HepG2 (cell line): ENCODE measurements around the gene ENPP1. TPM values are rescaled to one million over a fixed set of nuclear protein-coding genes. Genes with fewer than 3 reads are reported as not detected.

ENCODE experiments used
- ATAC-seq: fragments of 200-7000 bp; cut with Tn5 transposase; 3 replicates; pipeline ENCODE4 v1.9.1; 2020; ENCODE audit warnings: mild to moderate bottlenecking, moderate library complexity
- BruUV-seq: library from RNA; stranded (reverse); fragments of 400-500 nt; replicated peaks from 2 replicates; lab custom pipeline; 2021; lab: Mats Ljungman, UMichigan
- CTCF ChIA-PET: fragments of 300-600 bp; formaldehyde crosslinking; extraction: SDS; loops from one replicate; lab custom pipeline; 2021; ENCODE audit warnings: low total read pairs, inconsistent platforms, low intra/inter-chr PET ratio; lab: Yijun Ruan, JAX
- POLR2A ChIA-PET: fragments of 350-600 bp; sonication (Branson Sonifier 250); formaldehyde crosslinking; loops from one replicate; lab custom pipeline; 2020; ENCODE audit warnings: antibody characterized with exemption, inconsistent platforms; lab: Yijun Ruan, JAX
- DNase-seq: peaks from one replicate; pipeline ENCODE4 v3.0.0-alpha.2; 2015; ENCODE audit warnings: low spot score
- FAIRE-seq: peaks from 3 replicates; lab custom pipeline; 2011; peaks lifted over from hg19 to GRCh38; lab: Jason Lieb, UNC
- H2AFZ ChIP-seq: one replicate; pipeline ENCODE4 v1.6.1; 2011; ENCODE audit warnings: low read length, inconsistent platforms
- H3K27ac ChIP-seq: fragments of 300-600 bp; 3 replicates; pipeline ENCODE4 v1.8.0; 2011; ENCODE audit warnings: mixed run types, mild to moderate bottlenecking, mixed read lengths, low read length, inconsistent platforms; ENCODE audit not compliant: insufficient read depth; ENCODE audit errors: extremely low read length
- H3K27me3 ChIP-seq, 2 experiments: fragments of 200-600 bp in 1 of 2; 2 replicates in 1 of 2; 3 replicates in 1 of 2; pipeline versions ENCODE4 v1.6.0 to v1.8.0; 2011; ENCODE audit warnings: low read length in 2 of 2, mild to moderate bottlenecking in 2 of 2, moderate library complexity in 2 of 2, inconsistent platforms in 1 of 2; ENCODE audit not compliant: insufficient read depth in 2 of 2, control insufficient read depth in 1 of 2
- H3K36me3 ChIP-seq, 2 experiments: fragments of 200-600 bp in 1 of 2; replicated peaks in 1 of 2; 2 replicates in 1 of 2; 3 replicates in 1 of 2; pipeline versions ENCODE4 v1.5.1 to v1.8.0; 2011; ENCODE audit warnings: low read length in 2 of 2, inconsistent platforms in 1 of 2; ENCODE audit not compliant: insufficient read depth in 2 of 2, control insufficient read depth in 1 of 2
- H3K4me1 ChIP-seq: 2 replicates; pipeline ENCODE4 v1.5.1; 2012; ENCODE audit warnings: low read length, inconsistent platforms; ENCODE audit not compliant: insufficient read depth
- H3K4me2 ChIP-seq: 2 replicates; pipeline ENCODE4 v1.6.0; 2011; ENCODE audit warnings: low read depth, low read length, inconsistent platforms
- H3K4me3 ChIP-seq, 3 experiments: fragments of 200-600 bp in 1 of 3; sonication (generic), shearing (Covaris generic) in 1 of 3; replicated peaks in 1 of 3; 2 replicates each; pipeline ENCODE4 v1.5.1; 2011 to 2016; ENCODE audit warnings: low read length in 3 of 3, inconsistent platforms in 2 of 3, low read depth in 2 of 3, mild to moderate bottlenecking in 2 of 3, control low read depth in 1 of 3, mixed read lengths in 1 of 3; ENCODE audit not compliant: insufficient read depth in 1 of 3
- H3K79me2 ChIP-seq: one replicate; pipeline ENCODE4 v1.6.1; 2011; ENCODE audit warnings: low read length, inconsistent platforms; ENCODE audit not compliant: insufficient read depth
- H3K9ac ChIP-seq: 2 replicates; pipeline ENCODE4 v1.6.0; 2011; ENCODE audit warnings: mild to moderate bottlenecking, low read depth, low read length, inconsistent platforms; ENCODE audit not compliant: insufficient read depth
- H3K9me3 ChIP-seq: 2 replicates; pipeline ENCODE4 v1.5.1; 2012; ENCODE audit warnings: mild to moderate bottlenecking, low read length
- H4K20me1 ChIP-seq: 2 replicates; pipeline ENCODE4 v1.6.0; 2011; ENCODE audit warnings: inconsistent platforms, mild to moderate bottlenecking, low read length, moderate library complexity; ENCODE audit not compliant: insufficient read depth
- CREB1 ChIP-seq, 2 experiments: fragments of 450-650 bp in 1 of 2; IDR thresholded peaks; 2 replicates each; pipeline ENCODE4 v1.6.1; 2016 to 2017; ENCODE audit warnings: control low read depth in 1 of 2, mild to moderate bottlenecking in 1 of 2, missing compliant biosample characterization in 1 of 2, missing genetic modification characterization in 1 of 2
- DR1 ChIP-seq: sonication (generic); formaldehyde crosslinking; IDR thresholded peaks from 2 replicates; pipeline ENCODE4 v1.8.0; 2021; ENCODE audit warnings: mild to moderate bottlenecking, missing genetic modification reagents, inconsistent platforms
- FOSL1 ChIP-seq: sonication (generic); formaldehyde crosslinking; IDR thresholded peaks from 2 replicates; pipeline ENCODE4 v1.9.0; 2021; ENCODE audit warnings: missing genetic modification reagents, borderline replicate concordance
- GABPB1 ChIP-seq: IDR thresholded peaks from 2 replicates; pipeline ENCODE4 v1.6.1; 2016; ENCODE audit warnings: mild to moderate bottlenecking, missing genetic modification reagents, moderate library complexity, missing compliant biosample characterization
- GATA4 ChIP-seq: sonication (generic); IDR thresholded peaks from 2 replicates; pipeline ENCODE4 v1.6.1; 2016; ENCODE audit warnings: antibody characterized with exemption, low read depth, borderline replicate concordance
- HMG20A ChIP-seq: IDR thresholded peaks from 2 replicates; pipeline ENCODE4 v1.6.1; 2016; ENCODE audit warnings: borderline replicate concordance
- MIER2 ChIP-seq: IDR thresholded peaks from 2 replicates; pipeline ENCODE4 v1.6.1; 2016; ENCODE audit warnings: missing biosample characterization, missing genetic modification reagents
- NPAS2 ChIP-seq: sonication (generic); formaldehyde crosslinking; IDR thresholded peaks from 2 replicates; pipeline ENCODE4 v1.8.0; 2022; ENCODE audit warnings: mild to moderate bottlenecking, missing genetic modification reagents, borderline replicate concordance
- PRMT3 ChIP-seq: sonication (generic); formaldehyde crosslinking; IDR thresholded peaks from 2 replicates; pipeline ENCODE4 v1.8.1; 2022; ENCODE audit warnings: low read depth, mild to moderate bottlenecking, moderate library complexity, missing genetic modification reagents, borderline replicate concordance
- SALL1 ChIP-seq: sonication (generic); formaldehyde crosslinking; IDR thresholded peaks from 2 replicates; pipeline ENCODE4 v1.8.0; 2022; ENCODE audit warnings: mild to moderate bottlenecking, missing genetic modification reagents
- SATB2 ChIP-seq: sonication (generic); formaldehyde crosslinking; IDR thresholded peaks from 2 replicates; pipeline ENCODE4 v1.5.0; 2020; ENCODE audit warnings: missing genetic modification reagents
- SP2 ChIP-seq: sonication (generic); formaldehyde crosslinking; IDR thresholded peaks from 2 replicates; pipeline ENCODE4 v1.5.1; 2020; ENCODE audit warnings: mild to moderate bottlenecking, missing genetic modification reagents
- ZNF7 ChIP-seq: IDR thresholded peaks from 2 replicates; pipeline ENCODE4 v1.6.1; 2016; ENCODE audit warnings: missing biosample characterization, missing genetic modification reagents
- WGBS: methylation state at CpG from one replicate; pipeline ENCODE4 v1.1.6; 2017; ENCODE audit warnings: low lambda C conversion rate; 5-methylcytosine and 5-hydroxymethylcytosine counted together
- in situ Hi-C: cut with HindIII; loops from 2 replicates; pipeline ENCODE4 v1.10.0; 2017; ENCODE audit warnings: low pct_unique_long_range_greater_than_20kb; ENCODE audit not compliant: extremely low pct_ligation_motif_present
- intact Hi-C: fragments of 100-400 bp; cut with micrococcal nuclease; formaldehyde crosslinking; loops from one replicate; pipeline ENCODE4 v1.10.0; 2022; ENCODE audit not compliant: unreplicated experiment
- polyA plus RNA-seq, 8 experiments: library from polyadenylated mRNA; depleted of rRNA in 3 of 8; stranded (reverse) in 7 of 8; unstranded in 1 of 8; fragments of >200 nt; fragmentation: Illumina TruSeq in 4 of 8; extraction: Trizol in 4 of 8; gene quantifications; 2 replicates each; pipeline versions ENCODE4 v1.2.1 to v1.2.3, GENCODE V29; 2011 to 2016; ENCODE audit warnings: low read depth in 4 of 8, missing spikeins in 1 of 8, mixed read lengths in 1 of 8; ENCODE audit not compliant: insufficient read depth in 1 of 8
- total RNA-seq, 5 experiments: library from RNA; depleted of rRNA; stranded (reverse); fragments of >200 nt; fragmentation: Illumina TruSeq; extraction: Trizol; gene quantifications; 2 replicates each; pipeline ENCODE4 v1.2.3, GENCODE V29; 2016; ENCODE audit warnings: low read depth in 1 of 5
- TF ChIP-seq, protein P1 (sequence below): IDR thresholded peaks from 2 replicates; pipeline ENCODE4 v1.6.1; 2018; ENCODE audit warnings: missing genetic modification reagents, mild to moderate bottlenecking, missing compliant biosample characterization
- TF ChIP-seq, protein P2 (sequence below): sonication (generic); formaldehyde crosslinking; IDR thresholded peaks from 2 replicates; pipeline ENCODE4 v1.5.1; 2020; ENCODE audit warnings: mild to moderate bottlenecking, missing genetic modification reagents
- TF ChIP-seq, protein P3 (sequence below): IDR thresholded peaks from 2 replicates; pipeline ENCODE4 v1.6.1; 2016; ENCODE audit warnings: missing biosample characterization, missing genetic modification reagents, low read depth
- TF ChIP-seq, protein P4 (sequence below): fragments of 450-650 bp; IDR thresholded peaks from 2 replicates; pipeline ENCODE4 v1.6.1; 2016

ENPP1 gene
- total and polyA plus RNA-seq, 2 of the 13 experiments (the other 11 are each of a cell fraction or from before 2014, with no cell fraction given), result 56.5 to 160 TPM

GRCh38 chr6:131825946-131826345, 18.1 kb downstream of the ENPP1 start:
- BruUV-seq, result no TSS peak
- no peak overlapping the region for H3K4me3 ChIP-seq
- no peaks in the 10 kb centered on the region for H3K9me3 ChIP-seq
- in situ Hi-C loops (no loop called here), intact Hi-C loops (loop anchor here (1.0 kb wide), 1 partner anchor 10 kb away; no protein-coding TSS in a partner anchor)
- peaks cover 59% of the 10 kb centered on the region for H3K79me2 ChIP-seq
- CTCF ChIA-PET, result no interaction called here
- FAIRE-seq (peak; percentile 55), ATAC-seq (peak; percentile 81), DNase-seq (peak; percentile 88)
- no peak overlapping the region for H3K9ac ChIP-seq
- peaks cover 69% of the 10 kb centered on the region for H3K4me1 ChIP-seq
- H3K4me2 ChIP-seq, result peak overlapping the region; percentile 45
- H4K20me1 ChIP-seq, result no peaks in the 10 kb centered on the region
- H2AFZ ChIP-seq, result no peak overlapping the region
- peak overlapping the region; percentile 46 for H3K27ac ChIP-seq
- no peaks in the 10 kb centered on the region for H3K27me3 ChIP-seq
- POLR2A ChIA-PET, result interaction anchor here (0.9 to 3.7 kb wide), 6 partner anchors 10 to 69 kb away, joined by 4 to 25 read pairs (median 6); partner anchors contain the start of gene ENPP1
- peaks cover 18 to 21% of the 10 kb centered on the region in 2 experiments for H3K36me3 ChIP-seq
- WGBS, result 4% methylated on average over 1 of the region's 1 CpG
- TF ChIP-seq SATB2 (CRISPR knock-in tag) (0 out of 2 replicates have a peak, but pooled peaks have one; percentile 86), PRMT3 (CRISPR knock-in tag) (no peak), SP2 (CRISPR knock-in tag) (no peak), GABPB1 (CRISPR knock-in tag) (peak; percentile 67; the same call in 1 of the 2 replicates), MIER2 (CRISPR knock-in tag) (peak; percentile 69; the same call in 1 of the 2 replicates), SALL1 (CRISPR knock-in tag) (peak; percentile 67; the same call in 1 of the 2 replicates), FOSL1 (CRISPR knock-in tag) (0 out of 2 replicates have a peak, but pooled peaks have one; percentile 20), GATA4 (peak; percentile 23; the same call in 1 of the 2 replicates), HMG20A (CRISPR knock-in tag) (peak; percentile 91; the same call in 1 of the 2 replicates), DR1 (CRISPR knock-in tag) (no peak), CREB1 (IDR thresholded peaks at IDR 0.05) (no peak), CREB1 (CRISPR knock-in tag; IDR thresholded peaks at IDR 0.05) (peak; percentile 66; the same call in 1 of the 2 replicates), NPAS2 (CRISPR knock-in tag) (no peak), ZNF7 (no peak)
- TF ChIP-seq, protein P1, sequence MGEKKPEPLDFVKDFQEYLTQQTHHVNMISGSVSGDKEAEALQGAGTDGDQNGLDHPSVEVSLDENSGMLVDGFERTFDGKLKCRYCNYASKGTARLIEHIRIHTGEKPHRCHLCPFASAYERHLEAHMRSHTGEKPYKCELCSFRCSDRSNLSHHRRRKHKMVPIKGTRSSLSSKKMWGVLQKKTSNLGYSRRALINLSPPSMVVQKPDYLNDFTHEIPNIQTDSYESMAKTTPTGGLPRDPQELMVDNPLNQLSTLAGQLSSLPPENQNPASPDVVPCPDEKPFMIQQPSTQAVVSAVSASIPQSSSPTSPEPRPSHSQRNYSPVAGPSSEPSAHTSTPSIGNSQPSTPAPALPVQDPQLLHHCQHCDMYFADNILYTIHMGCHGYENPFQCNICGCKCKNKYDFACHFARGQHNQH, result peak; percentile 46; the same call in 1 of the 2 replicates
- TF ChIP-seq, protein P2, sequence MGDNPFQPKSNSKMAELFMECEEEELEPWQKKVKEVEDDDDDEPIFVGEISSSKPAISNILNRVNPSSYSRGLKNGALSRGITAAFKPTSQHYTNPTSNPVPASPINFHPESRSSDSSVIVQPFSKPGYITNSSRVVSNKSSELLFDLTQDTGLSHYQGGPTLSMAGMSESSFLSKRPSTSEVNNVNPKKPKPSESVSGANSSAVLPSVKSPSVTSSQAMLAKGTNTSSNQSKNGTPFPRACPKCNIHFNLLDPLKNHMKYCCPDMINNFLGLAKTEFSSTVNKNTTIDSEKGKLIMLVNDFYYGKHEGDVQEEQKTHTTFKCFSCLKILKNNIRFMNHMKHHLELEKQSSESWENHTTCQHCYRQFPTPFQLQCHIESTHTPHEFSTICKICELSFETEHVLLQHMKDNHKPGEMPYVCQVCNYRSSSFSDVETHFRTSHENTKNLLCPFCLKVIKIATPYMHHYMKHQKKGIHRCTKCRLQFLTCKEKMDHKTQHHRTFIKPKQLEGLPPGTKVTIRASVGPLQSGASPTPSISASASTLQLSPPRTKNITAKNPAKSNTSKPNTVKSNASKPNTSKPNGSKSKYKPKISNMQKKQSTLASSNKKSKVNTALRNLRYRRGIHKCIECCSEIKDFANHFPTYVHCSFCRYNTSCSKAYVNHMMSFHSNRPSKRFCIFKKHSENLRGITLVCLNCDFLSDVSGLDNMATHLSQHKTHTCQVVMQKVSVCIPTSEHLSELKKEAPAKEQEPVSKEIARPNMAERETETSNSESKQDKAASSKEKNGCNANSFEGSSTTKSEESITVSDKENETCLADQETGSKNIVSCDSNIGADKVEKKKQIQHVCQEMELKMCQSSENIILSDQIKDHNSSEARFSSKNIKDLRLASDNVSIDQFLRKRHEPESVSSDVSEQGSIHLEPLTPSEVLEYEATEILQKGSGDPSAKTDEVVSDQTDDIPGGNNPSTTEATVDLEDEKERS (CRISPR knock-in tag), result 0 out of 2 replicates have a peak, but pooled peaks have one; percentile 18
- TF ChIP-seq, protein P3, sequence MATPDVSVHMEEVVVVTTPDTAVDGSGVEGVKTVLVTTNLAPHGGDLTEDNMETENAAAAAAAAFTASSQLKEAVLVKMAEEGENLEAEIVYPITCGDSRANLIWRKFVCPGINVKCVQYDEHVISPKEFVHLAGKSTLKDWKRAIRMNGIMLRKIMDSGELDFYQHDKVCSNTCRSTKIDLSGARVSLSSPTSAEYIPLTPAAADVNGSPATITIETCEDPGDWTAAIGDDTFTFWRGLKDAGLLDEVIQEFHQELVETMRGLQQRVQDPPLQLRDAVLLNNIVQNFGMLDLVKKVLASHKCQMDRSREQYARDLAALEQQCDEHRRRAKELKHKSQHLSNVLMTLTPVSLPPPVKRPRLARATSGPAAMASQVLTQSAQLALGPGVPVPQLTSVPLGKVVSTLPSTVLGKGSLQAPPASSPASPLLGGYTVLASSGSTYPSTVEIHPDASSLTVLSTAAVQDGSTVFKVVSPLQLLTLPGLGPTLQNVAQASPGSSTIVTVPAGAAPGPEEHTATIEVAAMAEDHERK (CRISPR knock-in tag), result peak; percentile 21; the same call in 1 of the 2 replicates
- TF ChIP-seq, protein P4, sequence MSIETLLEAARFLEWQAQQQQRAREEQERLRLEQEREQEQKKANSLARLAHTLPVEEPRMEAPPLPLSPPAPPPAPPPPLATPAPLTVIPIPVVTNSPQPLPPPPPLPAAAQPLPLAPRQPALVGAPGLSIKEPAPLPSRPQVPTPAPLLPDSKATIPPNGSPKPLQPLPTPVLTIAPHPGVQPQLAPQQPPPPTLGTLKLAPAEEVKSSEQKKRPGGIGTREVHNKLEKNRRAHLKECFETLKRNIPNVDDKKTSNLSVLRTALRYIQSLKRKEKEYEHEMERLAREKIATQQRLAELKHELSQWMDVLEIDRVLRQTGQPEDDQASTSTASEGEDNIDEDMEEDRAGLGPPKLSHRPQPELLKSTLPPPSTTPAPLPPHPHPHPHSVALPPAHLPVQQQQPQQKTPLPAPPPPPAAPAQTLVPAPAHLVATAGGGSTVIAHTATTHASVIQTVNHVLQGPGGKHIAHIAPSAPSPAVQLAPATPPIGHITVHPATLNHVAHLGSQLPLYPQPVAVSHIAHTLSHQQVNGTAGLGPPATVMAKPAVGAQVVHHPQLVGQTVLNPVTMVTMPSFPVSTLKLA, result peak; percentile 42; the same call in 1 of the 2 replicates
